ENCODE measurements around the gene LMNA.

GRCh38 chr1:156165083-156165482 lies 50.6 kb downstream of the LMNA start:
- no peak for TF ChIP-seq ESRRA (CRISPR knock-in tag; IDR thresholded peaks at IDR 0.05; ENCODE audit: borderline replicate concordance)
- TF ChIP-seq CTCF (IDR thresholded peaks at IDR 0.05): no peak
- no peak for TF ChIP-seq MAX (CRISPR knock-in tag; IDR thresholded peaks at IDR 0.05)
- TF ChIP-seq ELF4 (CRISPR knock-in tag; IDR thresholded peaks at IDR 0.05; ENCODE audit: low read depth): no peak
